Kidney (tissue), 14 donors: ENCODE data around the gene BTAF1. TPM values are rescaled to one million over a fixed set of nuclear protein-coding genes. Genes with fewer than 3 reads are reported as not detected.
A peak's percentile ranks its signal among the peaks of the same experiment; 100 is the strongest.

Source experiments
- DNase-seq, 5 donors: peaks; one replicate each; pipeline ENCODE4 v3.0.0-alpha.2; 2013 to 2020
- FAIRE-seq: peaks from 2 replicates; lab custom pipeline; 2012; peaks lifted over from hg19 to GRCh38; lab: Jason Lieb, UNC
- H3K27ac ChIP-seq, 2 donors: one replicate each; pipeline ENCODE4 v1.7.0; 2013; ENCODE audit warnings: low read depth in 2 of 2, low read length in 2 of 2, inconsistent platforms in 1 of 2
- H3K27me3 ChIP-seq: one replicate; pipeline ENCODE4 v1.7.1; 2013; ENCODE audit warnings: low read length, inconsistent platforms; ENCODE audit not compliant: control insufficient read depth, insufficient read depth
- H3K36me3 ChIP-seq, 3 donors: one replicate each; pipeline versions ENCODE4 v1.7.0 to v1.7.1; 2013; ENCODE audit warnings: low read length in 3 of 3, control low read depth in 1 of 3, inconsistent platforms in 1 of 3; ENCODE audit not compliant: insufficient read depth in 3 of 3, control insufficient read depth in 2 of 3
- H3K4me1 ChIP-seq, 3 donors: one replicate each; pipeline versions ENCODE4 v1.7.0 to v1.7.1; 2013; ENCODE audit warnings: low read length in 3 of 3, inconsistent platforms in 1 of 3, low read depth in 1 of 3; ENCODE audit not compliant: control insufficient read depth in 2 of 3, insufficient read depth in 2 of 3
- H3K4me3 ChIP-seq, 3 donors: one replicate each; pipeline versions ENCODE4 v1.7.0 to v1.8.1; 2013; ENCODE audit warnings: low read length in 3 of 3, control low read depth in 1 of 3, inconsistent platforms in 1 of 3
- H3K9ac ChIP-seq, 3 donors: one replicate each; pipeline versions ENCODE4 v1.7.0 to v1.7.1; 2013; ENCODE audit warnings: low read length in 3 of 3, control low read depth in 1 of 3, inconsistent platforms in 1 of 3
- H3K9me3 ChIP-seq, 3 donors: one replicate each; pipeline versions ENCODE4 v1.7.0 to v1.7.1; 2013; ENCODE audit warnings: low read length in 3 of 3, control low read depth in 1 of 3, inconsistent platforms in 1 of 3; ENCODE audit not compliant: control insufficient read depth in 2 of 3, insufficient read depth in 1 of 3
- CTCF ChIP-seq: IDR thresholded peaks from 3 replicates; pipeline ENCODE4 v1.5.1; 2012; ENCODE audit warnings: mild to moderate bottlenecking, moderate library complexity, borderline replicate concordance; ENCODE audit not compliant: insufficient read depth; ENCODE audit errors: extremely low read depth
- intact Hi-C: fragments of 100-400 bp; cut with DNase I; formaldehyde crosslinking; loops from one replicate; pipeline ENCODE4 v1.11.1; 2022
- polyA plus RNA-seq: library from polyadenylated mRNA; stranded (reverse); fragments of 350-450 nt; fragmentation: Illumina TruSeq; extraction: RNeasy Lipid Tissue Mini Kit (QIAGEN cat#74804); gene quantifications from one replicate; pipeline ENCODE4 v1.2.3, GENCODE V29; 2014; ENCODE audit warnings: low read depth, low replicate concordance; ENCODE audit not compliant: insufficient read depth
- total RNA-seq: library from RNA; stranded (reverse); fragmentation: NEBNext Ultra II Directional; extraction: Animal tissue kit (Norgen Biotek cat#: 25700); gene quantifications from one replicate; pipeline ENCODE4 v1.2.1, GENCODE V29; 2021
- donor health status: control.
- donor health status: control.
- donor health status: control.
- donor health status: control.
- donor health status: control.
- donor health status: DM: yes; HTN: yes; CAD: no.
- donor health status: Normal renal cell carcinoma (clear cell type).

The BTAF1 gene
- total and polyA plus RNA-seq, 2 donors from 2014 or later = 4.3 to 35.1 TPM

- DNase-seq = peak in 2 of 5 donors; percentile 19 to 68
- Histone ChIP-seq H3K9me3 (no peaks in the 10 kb centered on the region), H3K9ac (peak overlapping the region; percentile 91 to 98 (median 92)), H3K27me3 (no peaks in the 10 kb centered on the region), H3K4me3 (peak overlapping the region; percentile 92 to 96 (median 95)), H3K27ac (peak overlapping the region; percentile 97), H3K36me3 (no peaks in the 10 kb centered on the region), H3K4me1 (no peaks in the 10 kb centered on the region)
- intact Hi-C loops = no loop called here
- no peak for TF ChIP-seq CTCF
- FAIRE-seq = no peak
Measured at GRCh38 chr10:91924212-91925021, 847 bp downstream of the BTAF1 start.

- Histone ChIP-seq H3K27me3 (no peaks in the 10 kb centered on the region), H3K9me3 (no peaks in the 10 kb centered on the region), H3K36me3 (no peaks in the 10 kb centered on the region), H3K27ac (no peak overlapping the region), H3K9ac (peak overlapping the region in 2 of 3 donors; percentile 92 to 98), H3K4me1 (no peaks in the 10 kb centered on the region), H3K4me3 (peak overlapping the region; percentile 92 to 96 (median 95))
- FAIRE-seq = no peak
- TF ChIP-seq CTCF = no peak
- no peak for DNase-seq
- intact Hi-C loops = no loop called here
Measured at GRCh38 chr10:91925022-91925320, 1.4 kb downstream of the BTAF1 start.

DNA sequence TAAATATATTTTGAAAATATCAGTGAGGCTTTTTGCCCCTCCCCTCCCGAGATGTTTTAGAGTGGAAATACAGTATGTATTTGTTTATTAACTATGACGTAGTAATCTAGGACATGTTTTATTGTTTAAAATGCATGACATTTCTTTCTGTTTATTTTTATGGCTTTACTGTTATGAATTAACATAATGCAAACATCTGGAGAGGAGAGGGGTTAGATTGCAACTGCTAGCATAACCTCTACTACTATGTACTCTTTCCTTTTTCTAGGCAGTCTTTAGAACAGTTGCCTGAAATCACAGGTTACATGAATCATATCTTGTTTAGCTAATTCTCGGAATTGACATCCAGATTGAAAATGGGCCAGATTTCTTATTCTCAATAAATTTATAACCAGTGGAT lies 7.4 kb downstream of the BTAF1 start:
- H3K9ac ChIP-seq = no peak overlapping the region
- H3K4me1 ChIP-seq = no peaks in the 10 kb centered on the region
- no peak overlapping the region for H3K27ac ChIP-seq
- H3K27me3 ChIP-seq = no peaks in the 10 kb centered on the region
- intact Hi-C loops = no loop called here
- DNase-seq = no peak
- FAIRE-seq = no peak
- no peak overlapping the region for H3K4me3 ChIP-seq
- H3K9me3 ChIP-seq = no peaks in the 10 kb centered on the region
- H3K36me3 ChIP-seq = peaks cover 0 to 11% (median 3%) of the 10 kb centered on the region in 3 donors
- no peak for TF ChIP-seq CTCF
